C4-2B (cell line): Measurements from ENCODE around the gene SMIM23.

Experiments used
- ZFX ChIP-seq: fragments of 450-650 bp; IDR thresholded peaks from 2 replicates; pipeline ENCODE4 v1.6.1; 2017
- TF ChIP-seq, protein P1 (sequence below): fragments of 450-650 bp; conservative IDR thresholded peaks from 2 replicates; pipeline ENCODE4 v1.5.1; 2017; ENCODE audit warnings: mild to moderate bottlenecking

DNA sequence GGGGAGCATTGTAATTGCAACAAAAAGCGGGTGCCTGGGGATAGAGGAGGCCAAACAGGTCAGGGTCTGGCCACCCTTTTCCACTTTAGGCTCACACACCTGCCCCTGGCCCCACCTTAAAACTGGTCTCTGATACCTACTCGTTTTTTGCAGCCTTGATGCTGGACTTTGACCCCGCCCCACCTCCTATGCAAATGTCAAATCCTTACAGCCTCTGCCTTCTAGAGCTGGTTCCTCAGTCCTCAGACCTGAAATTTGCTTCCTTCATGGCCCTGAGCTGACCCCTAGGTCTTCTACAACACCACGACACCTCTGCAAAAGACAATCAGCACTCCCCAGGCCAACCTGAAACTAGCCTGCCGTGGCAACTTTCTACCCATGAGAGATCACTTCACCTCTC, 37.7 kb downstream of the SMIM23 start:
- TF ChIP-seq, protein P1, sequence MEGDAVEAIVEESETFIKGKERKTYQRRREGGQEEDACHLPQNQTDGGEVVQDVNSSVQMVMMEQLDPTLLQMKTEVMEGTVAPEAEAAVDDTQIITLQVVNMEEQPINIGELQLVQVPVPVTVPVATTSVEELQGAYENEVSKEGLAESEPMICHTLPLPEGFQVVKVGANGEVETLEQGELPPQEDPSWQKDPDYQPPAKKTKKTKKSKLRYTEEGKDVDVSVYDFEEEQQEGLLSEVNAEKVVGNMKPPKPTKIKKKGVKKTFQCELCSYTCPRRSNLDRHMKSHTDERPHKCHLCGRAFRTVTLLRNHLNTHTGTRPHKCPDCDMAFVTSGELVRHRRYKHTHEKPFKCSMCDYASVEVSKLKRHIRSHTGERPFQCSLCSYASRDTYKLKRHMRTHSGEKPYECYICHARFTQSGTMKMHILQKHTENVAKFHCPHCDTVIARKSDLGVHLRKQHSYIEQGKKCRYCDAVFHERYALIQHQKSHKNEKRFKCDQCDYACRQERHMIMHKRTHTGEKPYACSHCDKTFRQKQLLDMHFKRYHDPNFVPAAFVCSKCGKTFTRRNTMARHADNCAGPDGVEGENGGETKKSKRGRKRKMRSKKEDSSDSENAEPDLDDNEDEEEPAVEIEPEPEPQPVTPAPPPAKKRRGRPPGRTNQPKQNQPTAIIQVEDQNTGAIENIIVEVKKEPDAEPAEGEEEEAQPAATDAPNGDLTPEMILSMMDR: no peak
- TF ChIP-seq ZFX: no peak
